GM12875 (cell line): Measurements from ENCODE around the gene HMX2.

Source experiments
- H3K4me3 ChIP-seq: one replicate; pipeline ENCODE4 v1.5.1; 2011; ENCODE audit warnings: low read depth, low read length, control low read depth
- CTCF ChIP-seq: IDR thresholded peaks from 2 replicates; pipeline ENCODE4 v1.5.1; 2011; ENCODE audit warnings: low read depth, mild to moderate bottlenecking, control low read depth, inconsistent platforms, low read length, moderate library complexity, borderline replicate concordance; ENCODE audit not compliant: insufficient read depth

The HMX2 gene

GRCh38 chr10:123154092-123154710, 6.3 kb downstream of the HMX2 start, which contains the start of gene BUB3:
Gene BUB3, plus strand, starts transcription at chr10:123154402. Its CDS starts 516 bp downstream, at chr10:123154918.
- peak within 1 kb of the TSS; percentile 90 for H3K4me3 ChIP-seq
- no peak for TF ChIP-seq CTCF

DNA sequence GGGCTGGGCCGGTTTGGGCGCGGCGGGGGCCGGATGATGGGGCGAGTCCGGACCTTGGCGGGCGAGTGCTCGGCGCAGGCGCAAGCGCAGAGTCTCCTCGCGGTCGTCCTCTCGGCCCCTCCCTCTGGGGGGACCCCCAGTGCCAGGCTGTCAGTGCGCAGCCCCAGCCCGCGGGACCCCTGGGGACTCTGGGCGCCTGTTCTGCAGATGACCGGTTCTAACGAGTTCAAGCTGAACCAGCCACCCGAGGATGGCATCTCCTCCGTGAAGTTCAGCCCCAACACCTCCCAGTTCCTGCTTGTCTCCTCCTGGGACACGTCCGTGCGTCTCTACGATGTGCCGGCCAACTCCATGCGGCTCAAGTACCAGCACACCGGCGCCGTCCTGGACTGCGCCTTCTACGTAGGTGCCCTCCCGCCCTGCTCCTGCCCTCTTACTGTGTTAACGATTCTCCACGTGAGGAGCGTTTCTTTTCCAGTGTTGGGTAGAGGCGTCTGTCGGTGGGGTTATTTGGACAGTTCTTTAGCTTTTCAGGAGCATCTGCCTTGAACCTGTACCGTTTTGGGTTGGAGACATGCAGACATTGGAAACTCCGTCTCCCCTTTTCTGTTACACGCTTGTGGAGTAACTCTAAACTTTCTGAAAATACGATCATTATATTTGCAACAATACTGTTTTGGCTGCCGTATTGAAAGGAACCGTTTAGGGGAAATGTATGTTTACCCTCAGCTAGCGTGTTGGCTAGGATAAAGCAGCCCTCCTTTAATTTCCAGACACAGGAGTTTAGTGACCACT, 7.0 kb downstream of the HMX2 start:
- no peak for TF ChIP-seq CTCF
- peak overlapping the region; percentile 90 for H3K4me3 ChIP-seq

- TF ChIP-seq CTCF: no peak
- peak overlapping the region; percentile 90 for H3K4me3 ChIP-seq
Measured at GRCh38 chr10:123156078-123156477, 8.1 kb downstream of the HMX2 start.

- TF ChIP-seq CTCF: no peak
Measured at GRCh38 chr10:123157210-123157609, 9.3 kb downstream of the HMX2 start.

GRCh38 chr10:123158682-123159081, 10.7 kb downstream of the HMX2 start:
- no peak overlapping the region for H3K4me3 ChIP-seq
- no peak for TF ChIP-seq CTCF

More at GRCh38 chr10:123157210-123157609, 9.3 kb downstream of the HMX2 start:
- no peak overlapping the region for H3K4me3 ChIP-seq

GRCh38 chr10:123160311-123160980, 12.5 kb downstream of the HMX2 start:
- no peak overlapping the region for H3K4me3 ChIP-seq

More at GRCh38 chr10:123160311-123160980, 12.5 kb downstream of the HMX2 start:
- TF ChIP-seq CTCF: no peak
